ELR (cell line): ENCODE data around the gene MYRFL.
"Not testable (repeated sequence)": the region's sequence is repeated elsewhere in the genome, so short reads cannot be mapped to it uniquely, and the experiment has no call there.

Experiments
- DNase-seq: peaks from one replicate; pipeline ENCODE4 v3.0.0-alpha.2; 2015; ENCODE audit warnings: low read depth

Gene MYRFL

DNA sequence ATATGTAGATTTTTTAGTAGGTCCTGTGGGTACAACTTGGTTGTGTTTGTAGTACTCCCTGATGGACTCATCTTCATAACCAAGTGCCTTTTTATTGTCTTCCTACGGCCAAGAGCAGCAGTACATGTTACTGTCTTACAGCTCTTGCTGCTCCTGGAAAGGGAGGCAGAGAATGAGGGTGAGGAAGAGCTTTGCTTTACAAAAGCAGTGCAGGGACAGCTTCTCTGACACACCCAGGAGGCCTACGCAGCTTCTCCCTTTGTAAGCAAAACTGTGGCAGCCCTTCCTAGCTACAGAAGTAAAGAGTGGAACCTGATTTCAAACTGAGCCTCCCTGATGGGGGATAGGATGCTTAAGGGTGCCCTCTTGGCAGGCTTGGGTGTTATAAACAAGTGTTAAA, 18.6 kb downstream of the MYRFL start:
- no peak for DNase-seq

- DNase-seq: no peak
Observed at GRCh38 chr12:69844416-69844815, 19.4 kb downstream of the MYRFL start.

- DNase-seq: no peak
Observed at GRCh38 chr12:69844836-69845235, 19.8 kb downstream of the MYRFL start.

DNA sequence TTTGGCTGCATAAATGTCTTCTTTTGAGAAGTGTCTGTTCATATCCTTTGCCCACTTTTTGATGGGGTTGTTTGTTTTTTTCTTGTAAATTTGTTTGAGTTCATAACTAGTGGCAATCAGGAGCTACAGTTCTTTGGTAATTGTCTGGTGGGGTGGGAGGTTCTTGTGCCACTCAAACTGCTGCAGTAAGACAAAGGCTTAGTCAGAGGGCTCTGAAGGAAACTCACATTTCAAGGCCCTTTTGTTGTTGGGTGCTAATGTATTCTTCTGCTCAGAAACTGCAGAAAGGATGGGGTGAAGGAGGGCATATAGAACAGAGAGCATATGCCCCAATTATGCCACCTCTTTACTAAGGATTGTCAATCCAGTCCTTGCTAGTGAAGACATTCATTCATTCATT, 21.9 kb downstream of the MYRFL start:
- DNase-seq: no peak

GRCh38 chr12:69851976-69852375, 26.9 kb downstream of the MYRFL start:
- DNase-seq: no peak

GRCh38 chr12:69853176-69853961, 28.3 kb downstream of the MYRFL start:
- not testable (repeated sequence) for DNase-seq

DNA sequence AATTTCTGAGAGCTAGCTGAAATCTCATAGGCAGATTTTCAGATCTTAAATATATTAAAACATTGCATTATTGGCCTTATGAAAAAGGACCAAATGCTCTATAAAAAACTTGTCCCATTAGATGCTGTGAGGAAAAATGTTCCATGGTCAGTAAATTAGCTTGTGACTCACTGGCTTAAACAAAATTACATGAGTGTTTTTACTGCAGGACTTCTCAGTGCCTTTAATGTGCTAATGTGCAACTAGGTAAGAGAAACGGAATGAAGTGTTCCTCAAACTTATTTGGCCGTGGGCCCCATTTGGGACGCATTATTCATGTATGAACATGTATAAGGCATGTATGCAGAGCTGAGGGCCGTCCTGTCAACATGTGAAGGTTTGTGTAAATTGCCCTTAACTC, 41.7 kb downstream of the MYRFL start:
- no peak for DNase-seq

DNA sequence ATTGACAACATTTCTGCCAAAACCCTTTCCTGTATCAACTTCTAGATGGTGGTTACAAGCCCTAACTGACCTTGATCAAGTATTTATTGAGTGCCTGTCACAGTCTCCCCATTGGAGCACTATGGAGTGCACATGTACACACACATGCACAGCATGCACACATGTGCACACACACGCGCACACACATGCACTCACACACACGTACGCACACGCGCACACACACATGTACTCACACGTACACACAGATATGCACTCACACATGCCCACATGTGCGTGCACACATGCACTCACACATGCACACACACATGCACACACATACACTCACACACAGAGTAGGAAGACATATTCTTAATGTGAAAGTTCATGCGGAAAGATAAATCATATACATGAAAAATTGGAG, 43.7 kb downstream of the MYRFL start:
- no peak for DNase-seq

GRCh38 chr12:69872804-69873203, 47.8 kb downstream of the MYRFL start:
- peak; percentile 9 for DNase-seq

DNA sequence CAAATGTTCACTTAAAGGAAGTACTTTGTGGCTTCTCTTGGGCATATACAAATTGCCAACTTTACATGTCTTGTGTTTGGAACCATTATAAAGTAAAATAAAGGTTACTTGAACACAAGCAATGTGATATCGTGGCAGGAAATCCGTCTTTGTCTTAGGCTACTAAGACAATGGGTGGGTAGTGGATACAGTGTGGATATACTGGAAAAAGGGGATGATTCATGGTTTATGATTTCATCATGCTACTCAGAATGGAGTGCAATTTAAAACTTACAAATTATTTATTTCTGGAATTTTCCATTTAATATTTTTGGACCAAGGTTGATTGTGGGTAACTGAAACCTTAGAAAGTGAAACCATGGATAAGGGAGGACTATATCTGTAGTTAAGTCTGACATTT, 48.4 kb downstream of the MYRFL start:
- DNase-seq: peak; percentile 20

DNA sequence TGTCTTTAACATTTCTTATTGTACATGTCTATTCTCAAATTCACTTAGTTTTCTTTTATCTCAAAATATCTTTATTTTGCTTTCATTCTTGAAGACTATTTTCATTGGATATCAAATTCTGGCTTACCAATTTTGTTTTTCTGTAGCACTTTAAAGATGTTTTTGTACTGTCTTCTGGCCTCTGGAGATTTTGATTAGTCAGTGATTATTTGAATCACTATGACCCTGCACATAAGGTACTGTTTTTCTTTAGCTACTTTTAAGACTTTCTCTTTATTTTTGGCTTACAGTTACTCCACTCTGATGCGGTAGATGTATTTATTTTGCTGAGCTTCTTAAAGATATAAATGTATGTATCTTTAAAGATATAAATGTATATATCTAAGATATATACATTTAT, 49.6 kb downstream of the MYRFL start:
- DNase-seq: no peak

- no peak for DNase-seq
Observed at GRCh38 chr12:69875416-69875935, 50.4 kb downstream of the MYRFL start.

GRCh38 chr12:69879007-69879960, 54.3 kb downstream of the MYRFL start:
- DNase-seq: peak; percentile 82

DNA sequence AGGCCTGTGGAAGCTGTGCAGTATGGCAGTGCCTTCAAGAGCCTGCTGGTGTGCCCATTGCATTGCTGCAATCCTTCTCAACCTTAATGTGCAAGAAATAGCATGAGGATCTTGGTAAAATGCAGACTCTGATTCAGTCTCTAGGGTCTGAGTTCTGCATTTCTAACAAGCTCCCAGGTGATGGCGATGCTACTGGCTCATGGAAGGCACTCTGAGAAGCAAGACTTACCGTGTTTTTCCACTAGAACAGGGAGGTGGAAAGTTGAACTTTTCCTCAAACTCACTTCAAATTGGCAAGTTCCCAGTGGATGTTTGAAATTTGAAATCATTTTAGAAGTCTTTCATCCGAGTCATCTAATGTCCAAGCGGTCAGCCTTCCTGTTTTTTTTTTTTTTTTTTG, 55.5 kb downstream of the MYRFL start:
- peak; percentile 28 for DNase-seq

GRCh38 chr12:69881771-69882170, 56.7 kb downstream of the MYRFL start:
- no peak for DNase-seq

GRCh38 chr12:69884386-69884785, 59.4 kb downstream of the MYRFL start:
- DNase-seq: no peak

GRCh38 chr12:69885658-69886057, 60.6 kb downstream of the MYRFL start:
- DNase-seq: no peak

DNA sequence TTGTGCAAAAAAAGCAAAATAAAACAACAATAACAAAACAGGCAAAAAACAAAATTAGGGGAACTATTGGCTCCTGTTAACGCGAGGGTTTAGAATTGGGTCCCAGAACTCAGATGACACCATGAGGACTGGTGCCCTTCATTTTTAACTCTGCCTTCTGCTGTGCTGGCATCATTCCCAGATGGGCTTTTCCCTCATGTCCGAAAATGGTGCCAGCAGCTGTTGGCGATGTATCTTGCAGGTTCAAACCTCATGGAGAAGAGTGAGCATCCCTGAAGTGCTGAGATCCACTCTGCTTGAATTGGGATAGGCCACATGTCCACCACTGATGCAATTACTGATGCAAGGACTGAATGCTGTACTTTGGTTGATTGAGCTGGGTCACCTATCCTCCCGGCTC, 61.1 kb downstream of the MYRFL start:
- DNase-seq: no peak

GRCh38 chr12:69886715-69887114, 61.7 kb downstream of the MYRFL start:
- no peak for DNase-seq

GRCh38 chr12:69888901-69889300, 63.9 kb downstream of the MYRFL start:
- DNase-seq: no peak

DNA sequence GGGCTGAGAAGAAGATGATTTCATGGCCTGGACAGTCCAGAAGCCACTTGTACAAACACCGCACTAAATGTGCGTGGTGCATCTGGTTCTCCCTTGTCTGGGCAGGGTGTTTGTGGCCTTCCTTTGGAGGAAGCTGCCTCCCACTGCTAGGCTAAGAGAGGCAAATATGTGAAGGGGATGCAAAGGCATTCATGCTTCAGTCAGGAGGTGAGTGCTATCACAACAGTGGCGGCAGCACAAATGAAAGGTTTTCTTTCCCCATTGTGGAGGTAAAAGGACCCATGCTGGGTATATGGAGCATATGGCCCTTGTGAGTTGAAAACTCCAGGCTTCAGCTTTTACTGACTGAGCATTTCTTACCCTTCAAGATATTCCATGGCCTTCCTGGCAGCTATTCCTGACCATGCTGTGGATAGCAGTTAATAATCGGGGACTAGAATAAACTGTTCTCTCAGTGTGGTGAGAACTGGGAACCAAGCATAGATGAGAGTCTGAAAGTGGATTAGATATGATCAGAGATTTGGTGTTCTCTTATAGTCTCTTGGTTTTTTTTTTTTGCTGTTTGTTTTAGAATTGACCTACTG, 69.9 kb downstream of the MYRFL start:
- DNase-seq: no peak

DNA sequence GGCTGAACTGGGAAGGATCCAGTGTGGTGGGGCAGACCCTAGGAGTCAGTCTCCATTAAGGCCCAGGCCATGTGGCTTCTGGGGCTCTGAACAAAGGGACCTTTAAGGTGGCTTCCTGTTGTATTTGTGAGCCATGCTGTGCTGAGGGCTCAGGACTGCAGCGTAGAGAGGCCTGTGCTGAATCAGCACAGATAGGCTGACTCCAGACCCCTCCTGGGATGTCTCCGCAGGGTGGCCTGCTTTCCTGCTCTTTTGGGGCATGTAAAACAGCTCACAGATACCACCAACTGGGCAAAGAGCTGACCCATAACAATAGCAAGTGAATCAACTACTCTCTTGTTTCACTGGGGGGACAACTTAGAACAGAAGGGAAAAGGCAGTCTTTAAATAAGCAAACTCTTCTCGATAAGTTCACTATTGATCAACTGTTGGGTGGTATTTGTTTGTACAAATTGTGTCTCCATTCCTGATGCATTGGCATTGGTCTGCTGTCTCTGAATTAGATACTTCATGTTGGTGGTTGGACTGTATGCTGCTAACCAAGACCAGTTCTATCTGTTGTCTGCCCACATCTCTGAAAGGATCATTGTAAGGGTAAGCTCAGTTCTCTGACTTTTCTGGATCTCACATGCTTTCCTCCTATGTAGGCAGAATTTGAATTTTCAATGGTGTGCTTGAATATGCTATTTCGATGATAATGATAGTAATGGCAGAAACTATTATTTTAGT, 71.8 kb downstream of the MYRFL start:
- DNase-seq: no peak
